IMR-90 (cell line): ENCODE data around the gene AP4M1.

Experiments used
- CEBPB ChIP-seq: IDR thresholded peaks from 2 replicates; pipeline ENCODE4 v1.6.1; 2012; ENCODE audit warnings: low read depth, low read length, improper control_type of control experiment
- MAFK ChIP-seq: IDR thresholded peaks from 2 replicates; pipeline ENCODE4 v1.6.1; 2012; ENCODE audit warnings: low read depth, low read length, improper control_type of control experiment
- MXI1 ChIP-seq: IDR thresholded peaks from 2 replicates; pipeline ENCODE4 v1.6.1; 2012; ENCODE audit warnings: low read depth, mild to moderate bottlenecking, low read length, moderate library complexity, borderline replicate concordance
- POLR2A ChIP-seq: IDR thresholded peaks from 2 replicates; pipeline ENCODE4 v1.6.1; 2012; ENCODE audit warnings: mild to moderate bottlenecking, low read depth, low read length
- RFX5 ChIP-seq: IDR thresholded peaks from 2 replicates; pipeline ENCODE4 v1.8.0; 2012; ENCODE audit warnings: low read depth, mild to moderate bottlenecking, low read length, moderate library complexity
- TF ChIP-seq, protein P1 (sequence below): conservative IDR thresholded peaks from 2 replicates; pipeline ENCODE4 v1.5.1; 2012; ENCODE audit warnings: mild to moderate bottlenecking, low read depth, low read length, improper control_type of control experiment
- TF ChIP-seq, protein P2 (sequence below): fragments of 150-350 bp; IDR thresholded peaks from 2 replicates; pipeline ENCODE4 v1.6.1; 2017; ENCODE audit warnings: mild to moderate bottlenecking, antibody characterized with exemption, low read length, low read depth

DNA sequence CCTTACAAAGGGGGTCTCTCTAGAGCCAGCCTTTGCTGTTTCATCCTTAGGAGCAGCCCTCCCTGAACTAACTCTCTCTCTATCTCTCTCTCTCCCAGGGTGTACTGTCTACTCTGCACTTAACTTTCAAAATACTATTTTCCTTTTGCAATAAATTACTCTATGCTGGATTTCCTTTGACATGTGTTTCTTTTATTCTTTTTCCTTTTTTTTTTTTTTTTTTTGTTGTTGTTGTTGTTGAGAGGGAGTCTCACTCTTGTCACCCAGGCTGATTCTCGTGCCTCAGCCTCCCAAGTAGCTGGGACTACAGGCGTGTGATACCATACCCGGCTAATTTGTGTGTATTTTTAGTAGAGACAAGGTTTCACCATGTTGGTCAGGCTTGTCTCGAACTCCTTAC lies 18.5 kb upstream of the AP4M1 start:
- TF ChIP-seq POLR2A (no peak), MAFK (no peak), CEBPB (no peak), MXI1 (no peak), RFX5 (no peak)
- TF ChIP-seq, protein P1, sequence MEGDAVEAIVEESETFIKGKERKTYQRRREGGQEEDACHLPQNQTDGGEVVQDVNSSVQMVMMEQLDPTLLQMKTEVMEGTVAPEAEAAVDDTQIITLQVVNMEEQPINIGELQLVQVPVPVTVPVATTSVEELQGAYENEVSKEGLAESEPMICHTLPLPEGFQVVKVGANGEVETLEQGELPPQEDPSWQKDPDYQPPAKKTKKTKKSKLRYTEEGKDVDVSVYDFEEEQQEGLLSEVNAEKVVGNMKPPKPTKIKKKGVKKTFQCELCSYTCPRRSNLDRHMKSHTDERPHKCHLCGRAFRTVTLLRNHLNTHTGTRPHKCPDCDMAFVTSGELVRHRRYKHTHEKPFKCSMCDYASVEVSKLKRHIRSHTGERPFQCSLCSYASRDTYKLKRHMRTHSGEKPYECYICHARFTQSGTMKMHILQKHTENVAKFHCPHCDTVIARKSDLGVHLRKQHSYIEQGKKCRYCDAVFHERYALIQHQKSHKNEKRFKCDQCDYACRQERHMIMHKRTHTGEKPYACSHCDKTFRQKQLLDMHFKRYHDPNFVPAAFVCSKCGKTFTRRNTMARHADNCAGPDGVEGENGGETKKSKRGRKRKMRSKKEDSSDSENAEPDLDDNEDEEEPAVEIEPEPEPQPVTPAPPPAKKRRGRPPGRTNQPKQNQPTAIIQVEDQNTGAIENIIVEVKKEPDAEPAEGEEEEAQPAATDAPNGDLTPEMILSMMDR = no peak
- TF ChIP-seq, protein P2, sequence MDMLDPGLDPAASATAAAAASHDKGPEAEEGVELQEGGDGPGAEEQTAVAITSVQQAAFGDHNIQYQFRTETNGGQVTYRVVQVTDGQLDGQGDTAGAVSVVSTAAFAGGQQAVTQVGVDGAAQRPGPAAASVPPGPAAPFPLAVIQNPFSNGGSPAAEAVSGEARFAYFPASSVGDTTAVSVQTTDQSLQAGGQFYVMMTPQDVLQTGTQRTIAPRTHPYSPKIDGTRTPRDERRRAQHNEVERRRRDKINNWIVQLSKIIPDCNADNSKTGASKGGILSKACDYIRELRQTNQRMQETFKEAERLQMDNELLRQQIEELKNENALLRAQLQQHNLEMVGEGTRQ = no peak
